ENCODE results near the gene QPCT.
A peak's percentile ranks its signal among the peaks of the same experiment; 100 is the strongest.
"Not testable (repeated sequence)": the region's sequence is repeated elsewhere in the genome, so short reads cannot be mapped to it uniquely, and the experiment has no call there.

QPCT gene

DNA sequence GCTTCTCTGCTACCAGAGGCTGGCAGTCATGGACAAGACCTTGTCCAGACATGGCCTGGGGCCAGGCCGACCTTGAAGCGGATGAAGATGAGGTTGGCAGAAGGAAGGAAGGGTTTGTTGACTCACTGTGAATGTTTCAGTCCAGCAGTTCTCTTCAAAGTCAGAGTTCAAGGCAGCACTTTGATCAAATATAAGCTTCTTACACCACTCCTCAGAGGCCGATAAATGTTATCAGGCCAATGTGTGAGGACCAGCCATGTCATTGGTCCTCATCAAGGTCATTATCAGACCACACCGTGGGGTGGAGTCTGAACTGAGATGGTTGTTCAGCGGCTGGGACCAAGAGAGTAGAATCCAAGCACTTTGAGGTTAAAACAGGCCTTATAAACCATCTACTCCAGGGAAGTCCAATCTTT lies 35.5 kb downstream of the QPCT start:
- in situ Hi-C loops (cut with HindIII; ENCODE audit: low pct_ligation_motif_present, low pct_unique_long_range_greater_than_20kb, low sequenced_read_pairs) = no loop called here
- DNase-seq = no peak

DNA sequence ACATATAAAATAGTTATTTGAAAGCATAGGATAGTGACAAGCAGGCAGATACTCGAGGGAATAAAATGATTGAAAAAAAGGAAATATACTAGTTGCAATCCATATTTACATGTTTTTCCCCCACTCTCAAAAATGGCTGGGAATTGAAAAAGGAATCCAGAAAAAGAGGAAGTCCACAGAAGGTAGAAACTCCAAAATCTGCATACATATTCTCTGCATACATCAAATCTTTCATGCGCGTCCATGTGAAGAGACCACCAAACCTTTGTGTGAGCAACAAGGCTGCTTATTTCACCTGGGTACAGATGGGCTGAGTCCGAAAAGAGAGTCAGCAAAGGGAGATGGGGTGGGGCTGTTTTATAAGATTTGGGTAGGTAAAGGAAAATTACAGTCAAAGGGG lies 36.4 kb downstream of the QPCT start:
- DNase-seq; in situ Hi-C loops (cut with HindIII; ENCODE audit: low pct_ligation_motif_present, low pct_unique_long_range_greater_than_20kb, low sequenced_read_pairs): not testable (repeated sequence)

DNA sequence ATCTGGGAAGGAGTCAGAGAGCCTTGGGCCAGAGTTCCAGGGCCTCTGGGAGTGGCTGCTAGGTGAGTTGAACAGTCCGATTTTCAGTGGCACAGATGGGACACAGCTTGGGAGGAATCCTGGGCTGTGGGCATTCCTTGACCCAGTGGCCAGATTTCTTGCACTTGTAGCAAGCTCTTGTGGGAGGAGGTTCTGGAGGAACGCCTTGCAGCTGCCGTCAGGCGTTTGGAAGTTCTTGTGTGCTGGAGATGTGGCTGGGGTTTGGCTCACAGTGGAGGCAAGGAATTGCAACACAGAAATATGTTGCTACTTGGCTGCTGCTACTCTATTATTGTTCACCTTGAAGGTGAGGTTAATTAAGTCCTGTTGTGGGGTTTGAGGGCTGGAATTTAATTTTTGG lies 39.8 kb downstream of the QPCT start:
- in situ Hi-C loops (cut with HindIII; ENCODE audit: low pct_ligation_motif_present, low pct_unique_long_range_greater_than_20kb, low sequenced_read_pairs); DNase-seq: not testable (repeated sequence)

DNA sequence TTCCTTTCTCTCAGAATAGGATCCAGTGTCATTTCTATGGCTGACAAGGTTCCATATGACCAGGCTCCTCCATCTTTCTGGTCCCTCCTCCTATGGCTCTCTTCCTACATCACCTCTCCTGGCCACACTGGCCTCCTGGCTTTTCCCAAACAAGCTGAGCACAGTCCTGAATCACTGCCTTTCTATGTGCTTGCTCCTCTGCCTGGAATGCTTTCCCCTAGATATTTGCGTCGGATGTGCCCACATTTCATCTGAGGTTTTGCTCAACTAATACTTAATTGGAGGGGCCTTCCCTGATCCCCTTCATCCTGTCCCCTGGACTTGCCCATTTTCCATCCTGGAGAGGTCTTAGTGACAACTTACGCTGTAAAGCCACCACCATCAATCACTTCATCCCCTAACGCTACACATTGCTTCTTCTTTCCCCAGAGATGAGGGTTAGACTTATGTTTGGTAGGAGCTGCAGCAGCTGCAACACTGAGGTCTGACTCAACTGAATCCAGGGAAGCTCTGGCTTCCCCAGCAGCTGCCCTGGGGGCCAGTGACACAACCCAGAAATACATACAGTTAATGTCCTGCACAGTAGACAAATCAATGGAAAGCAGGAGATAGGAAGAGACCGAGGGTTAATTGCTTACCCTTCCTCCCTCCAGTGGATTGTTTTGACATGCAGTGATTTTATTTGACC lies 42.9 kb downstream of the QPCT start:
- in situ Hi-C loops (cut with HindIII; ENCODE audit: low pct_ligation_motif_present, low pct_unique_long_range_greater_than_20kb, low sequenced_read_pairs) = no loop called here
- DNase-seq = no peak

DNA sequence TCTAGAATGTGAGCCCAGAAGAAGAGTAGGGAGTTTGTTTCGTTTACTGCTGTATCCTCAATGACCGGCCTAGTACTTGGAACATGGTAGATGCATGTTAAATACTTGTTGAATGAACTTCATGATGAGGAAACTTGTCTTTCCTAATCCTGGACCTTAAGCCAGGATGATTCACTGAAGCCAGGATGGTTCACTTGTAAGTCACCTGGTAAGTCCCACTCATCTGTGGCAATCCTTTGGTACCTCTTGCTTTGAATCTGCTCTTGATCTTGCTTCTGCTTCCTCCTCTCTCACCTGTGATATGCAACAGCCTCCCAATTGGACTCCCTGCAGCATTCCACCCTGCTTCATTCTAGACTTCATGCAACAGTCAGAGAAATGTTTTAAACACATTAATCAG lies 43.6 kb downstream of the QPCT start:
- no peak for DNase-seq

DNA sequence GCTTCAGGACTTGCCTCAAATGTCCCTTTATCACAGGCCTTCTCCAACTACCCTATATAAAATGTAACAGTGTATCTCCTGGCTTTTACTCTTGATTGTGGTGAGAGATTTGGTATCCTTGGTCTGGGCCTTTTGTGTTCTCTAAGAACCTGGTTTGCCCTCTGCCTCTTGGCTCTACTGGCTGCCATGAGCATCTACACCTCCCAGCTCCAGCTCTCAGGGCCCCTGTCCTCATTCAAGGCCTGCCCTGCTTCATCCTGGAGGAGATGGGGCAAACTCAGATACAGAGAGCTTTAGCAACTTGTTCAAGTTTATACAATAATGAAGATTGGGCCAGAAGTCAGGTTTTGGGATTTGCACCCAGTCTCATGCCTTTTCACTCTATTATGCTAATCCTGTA lies 45.0 kb downstream of the QPCT start:
- in situ Hi-C loops (cut with HindIII; ENCODE audit: low pct_ligation_motif_present, low pct_unique_long_range_greater_than_20kb, low sequenced_read_pairs) = no loop called here
- DNase-seq = no peak

More for the DNA sequence above, 43.6 kb downstream of the QPCT start:
- in situ Hi-C loops (cut with HindIII; ENCODE audit: low pct_ligation_motif_present, low pct_unique_long_range_greater_than_20kb, low sequenced_read_pairs) = no loop called here

DNA sequence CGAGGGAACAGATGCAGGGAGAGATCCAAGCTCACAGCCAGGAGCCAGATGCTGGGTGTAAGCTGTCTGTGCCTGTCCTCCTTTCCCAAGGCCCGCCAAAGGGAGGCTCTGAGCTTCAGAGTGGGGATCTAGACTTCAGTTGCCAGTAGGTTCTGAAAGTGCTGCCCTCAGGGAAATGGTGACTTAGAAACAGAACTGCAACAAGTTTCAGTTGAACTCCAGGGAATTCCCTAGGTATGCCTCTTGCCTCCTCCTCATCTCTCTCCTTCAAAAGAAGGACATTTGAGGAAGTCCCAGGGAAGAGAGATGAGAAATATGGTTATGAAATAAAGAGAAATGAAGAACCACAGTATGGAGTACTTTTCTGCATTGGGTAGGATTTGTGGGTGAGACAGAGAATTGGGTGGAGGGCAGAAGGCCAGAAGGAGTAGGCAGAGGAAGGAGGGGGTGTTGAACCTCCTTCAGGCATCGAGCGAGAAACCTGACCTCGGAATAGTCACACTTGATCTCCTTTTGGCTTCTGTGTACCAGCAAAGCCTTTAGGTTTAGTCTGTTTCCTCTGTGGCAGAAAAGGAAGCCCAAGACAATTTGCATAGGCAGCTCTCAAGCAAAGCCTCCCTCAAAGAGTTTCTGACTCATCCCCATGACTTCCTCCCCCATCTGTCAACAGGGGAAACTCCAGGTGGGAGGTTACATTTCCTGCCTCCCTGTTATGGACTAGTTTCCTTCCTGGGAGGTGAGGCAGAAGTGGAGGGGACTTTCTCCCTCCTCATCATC lies 45.7 kb downstream of the QPCT start:
- DNase-seq = peak; percentile 87
- in situ Hi-C loops (cut with HindIII; ENCODE audit: low pct_ligation_motif_present, low pct_unique_long_range_greater_than_20kb, low sequenced_read_pairs) = no loop called here

DNA sequence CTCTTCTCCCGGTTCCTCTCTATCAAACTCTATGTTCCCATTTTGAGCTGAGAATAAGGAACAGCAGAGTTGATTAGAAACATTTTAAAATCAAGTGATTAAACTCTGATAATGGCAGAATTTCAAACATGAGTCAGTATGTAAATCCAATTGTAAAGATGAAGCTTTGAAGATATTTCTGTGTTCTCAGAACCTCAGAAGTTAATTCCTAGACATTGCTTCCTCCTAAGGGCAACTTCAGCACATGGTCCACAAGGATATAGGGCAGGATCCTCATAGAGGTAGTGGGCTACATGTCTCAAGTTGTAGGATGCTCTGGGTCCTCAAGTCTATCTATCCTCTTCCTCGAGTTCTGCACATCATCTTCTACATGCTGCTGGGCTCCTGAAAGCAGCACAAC lies 46.3 kb downstream of the QPCT start:
- no peak for DNase-seq
- in situ Hi-C loops (cut with HindIII; ENCODE audit: low pct_ligation_motif_present, low pct_unique_long_range_greater_than_20kb, low sequenced_read_pairs) = no loop called here

DNA sequence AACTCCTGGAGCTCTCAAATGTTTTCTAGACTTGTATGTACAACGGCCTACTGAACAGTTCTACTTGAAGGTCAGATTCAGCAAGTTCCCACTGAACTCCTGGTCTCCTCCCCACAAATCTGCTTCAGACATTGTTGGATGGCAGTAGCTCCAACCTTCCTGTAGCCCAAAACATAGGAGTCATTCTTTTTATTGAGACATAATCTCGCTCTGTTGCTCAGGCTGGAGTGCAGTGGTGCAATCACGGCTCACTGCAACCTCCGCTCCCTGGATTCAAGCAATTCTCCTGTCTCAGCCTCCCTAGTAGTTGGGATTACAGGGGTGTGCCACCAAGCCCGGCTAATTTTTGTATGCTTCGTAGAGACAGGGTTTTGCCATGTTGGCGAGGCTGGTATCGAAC lies 47.3 kb downstream of the QPCT start:
- no peak for DNase-seq
- in situ Hi-C loops (cut with HindIII; ENCODE audit: low pct_ligation_motif_present, low pct_unique_long_range_greater_than_20kb, low sequenced_read_pairs) = no loop called here

DNA sequence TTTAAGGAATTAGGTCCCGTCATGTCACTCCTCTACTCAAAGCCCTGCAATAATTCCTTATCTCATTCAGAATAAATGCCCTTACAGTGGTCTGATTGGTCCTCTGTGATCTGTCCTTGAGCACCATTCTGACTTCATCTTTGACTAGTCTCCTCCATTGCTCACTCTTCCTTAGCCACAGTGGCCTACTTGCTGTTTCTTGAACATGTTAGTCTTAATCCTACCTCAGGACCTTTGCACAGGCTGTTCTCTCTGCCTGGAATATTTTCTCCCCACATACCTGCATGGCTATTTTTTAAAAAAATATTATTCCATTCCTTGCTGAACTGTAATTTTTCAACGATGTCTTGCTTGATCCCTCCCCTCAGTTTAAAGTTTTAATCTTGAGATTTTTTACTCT lies 48.0 kb downstream of the QPCT start:
- in situ Hi-C loops (cut with HindIII; ENCODE audit: low pct_ligation_motif_present, low pct_unique_long_range_greater_than_20kb, low sequenced_read_pairs) = no loop called here
- no peak for DNase-seq

DNA sequence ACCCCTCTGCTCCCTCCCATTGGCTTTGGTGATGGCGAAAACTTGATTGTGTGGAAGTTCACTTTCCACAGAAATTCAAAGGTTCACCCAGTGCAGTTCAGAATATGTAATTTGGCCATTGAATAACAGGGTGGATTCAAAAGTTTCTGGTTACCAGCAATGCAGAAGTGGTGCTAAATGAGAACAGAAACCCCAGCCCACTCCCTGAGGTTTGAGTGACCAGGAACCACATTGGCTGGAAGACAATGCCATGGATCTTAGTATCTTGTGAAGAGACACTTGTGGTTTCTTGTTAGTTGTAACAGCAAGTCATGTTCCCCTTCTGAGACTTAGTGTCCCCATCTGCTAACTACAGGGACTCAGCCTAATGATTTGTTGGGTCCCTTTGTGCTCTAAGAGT lies 49.8 kb downstream of the QPCT start:
- in situ Hi-C loops (cut with HindIII; ENCODE audit: low pct_ligation_motif_present, low pct_unique_long_range_greater_than_20kb, low sequenced_read_pairs) = no loop called here
- no peak for DNase-seq

DNA sequence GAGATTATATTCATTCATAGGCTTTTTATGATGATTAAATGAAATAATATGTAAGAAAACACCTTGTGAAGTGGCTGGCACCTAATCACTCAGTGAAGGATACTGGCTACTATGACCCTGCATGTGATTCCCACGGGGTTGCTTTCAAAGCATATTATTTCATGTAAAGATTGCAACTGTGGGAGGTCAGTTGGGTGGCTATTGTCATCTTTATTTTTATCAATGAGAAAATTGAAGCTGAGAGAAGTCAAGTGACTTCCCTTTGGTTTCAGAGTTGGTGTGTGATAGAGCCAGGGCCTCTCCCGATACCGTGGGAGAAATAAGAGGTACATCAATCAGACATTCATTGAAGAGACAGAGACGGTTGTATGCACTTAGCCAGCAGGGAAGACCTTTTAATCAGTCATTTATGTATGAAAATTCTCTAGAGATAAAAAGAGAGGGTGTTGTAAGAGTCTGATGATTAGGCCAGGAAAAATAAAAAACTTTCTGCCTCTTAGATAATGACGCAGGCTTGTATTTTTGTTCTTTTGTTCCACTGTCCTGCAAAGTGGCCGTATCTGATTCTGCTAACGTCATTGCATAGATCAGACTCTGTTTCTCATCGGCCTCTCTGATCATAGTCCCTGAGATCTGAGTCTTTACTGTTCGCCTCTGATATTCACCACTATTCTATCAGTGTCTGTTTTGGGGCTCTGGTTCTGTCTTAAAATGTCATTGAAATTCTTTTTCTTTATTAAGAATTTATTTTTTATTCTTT lies 50.5 kb downstream of the QPCT start:
- no peak for DNase-seq
- in situ Hi-C loops (cut with HindIII; ENCODE audit: low pct_ligation_motif_present, low pct_unique_long_range_greater_than_20kb, low sequenced_read_pairs) = no loop called here

DNA sequence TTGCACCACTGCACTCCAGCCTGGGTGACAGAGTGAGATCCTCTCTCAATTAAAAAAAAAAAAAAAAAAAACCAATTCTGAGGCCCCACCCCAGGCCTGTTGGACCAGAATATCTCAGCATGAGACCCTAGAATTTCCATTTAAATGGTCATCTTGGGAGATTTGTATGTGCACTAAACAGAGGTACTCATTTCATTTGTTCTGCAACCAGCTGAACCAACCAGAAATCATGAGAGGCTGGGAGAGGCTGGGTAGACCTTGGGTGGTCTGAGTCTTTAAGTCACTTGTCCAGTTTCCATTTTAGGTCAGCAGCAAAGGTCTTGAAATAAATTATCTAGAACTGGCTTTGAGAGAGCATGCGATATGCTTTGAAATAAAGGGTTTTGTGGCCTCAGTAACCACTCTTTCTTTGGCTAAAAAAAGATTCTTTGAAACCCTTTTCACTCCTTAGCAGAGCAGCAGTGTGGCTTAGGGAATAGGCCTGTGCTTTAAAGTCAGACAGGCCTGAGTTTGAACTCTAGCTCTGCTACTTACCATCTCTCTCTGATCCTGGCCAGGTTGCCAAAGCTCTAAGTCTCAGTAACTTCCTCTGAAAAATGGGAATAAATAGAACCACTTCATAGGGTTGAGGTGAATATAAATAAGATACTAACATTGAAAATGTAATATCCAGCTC lies 52.6 kb downstream of the QPCT start:
- no peak for DNase-seq
- in situ Hi-C loops (cut with HindIII; ENCODE audit: low pct_ligation_motif_present, low pct_unique_long_range_greater_than_20kb, low sequenced_read_pairs) = no loop called here

DNA sequence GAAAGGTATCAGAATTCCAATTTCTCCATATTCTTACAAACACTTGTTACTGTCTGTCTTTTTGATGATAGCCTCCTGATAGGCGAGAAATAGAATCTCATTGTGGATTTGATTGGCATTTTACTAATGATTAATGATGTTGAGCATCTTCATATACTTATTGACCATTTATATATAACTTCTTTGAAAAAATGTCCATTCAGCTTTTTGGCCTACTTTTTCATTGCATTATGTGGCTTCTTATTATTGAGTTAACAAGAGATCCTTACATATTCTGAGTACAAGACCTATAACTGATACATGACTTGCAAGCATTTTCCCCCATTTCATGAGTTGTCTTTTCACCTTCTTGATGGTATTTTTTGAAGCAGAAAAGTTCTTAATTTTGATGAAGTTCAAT lies 54.6 kb downstream of the QPCT start:
- no peak for DNase-seq
- in situ Hi-C loops (cut with HindIII; ENCODE audit: low pct_ligation_motif_present, low pct_unique_long_range_greater_than_20kb, low sequenced_read_pairs) = no loop called here

DNA sequence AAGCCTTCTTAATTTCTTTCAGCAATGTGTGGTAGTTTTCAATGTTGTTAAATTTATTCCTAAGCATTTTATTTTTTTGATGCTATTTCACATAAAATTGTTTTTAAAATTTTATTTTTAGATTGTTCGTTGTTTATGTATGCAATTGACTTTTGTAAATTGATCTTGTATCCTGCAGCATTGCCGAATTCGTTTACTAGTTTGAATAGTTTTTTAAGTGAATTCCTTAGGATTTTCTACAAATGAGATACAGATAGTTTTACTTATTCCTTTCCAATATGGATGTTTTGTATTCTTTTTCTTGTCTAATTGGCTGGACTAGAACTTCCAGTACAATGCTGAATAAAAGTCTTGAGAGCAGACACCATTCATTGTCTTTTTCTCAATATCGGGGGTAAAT lies 55.6 kb downstream of the QPCT start:
- in situ Hi-C loops (cut with HindIII; ENCODE audit: low pct_ligation_motif_present, low pct_unique_long_range_greater_than_20kb, low sequenced_read_pairs) = loop anchor here (25.0 kb wide), 1 partner anchor 437 kb away; no protein-coding TSS in a partner anchor
- no peak for DNase-seq

DNA sequence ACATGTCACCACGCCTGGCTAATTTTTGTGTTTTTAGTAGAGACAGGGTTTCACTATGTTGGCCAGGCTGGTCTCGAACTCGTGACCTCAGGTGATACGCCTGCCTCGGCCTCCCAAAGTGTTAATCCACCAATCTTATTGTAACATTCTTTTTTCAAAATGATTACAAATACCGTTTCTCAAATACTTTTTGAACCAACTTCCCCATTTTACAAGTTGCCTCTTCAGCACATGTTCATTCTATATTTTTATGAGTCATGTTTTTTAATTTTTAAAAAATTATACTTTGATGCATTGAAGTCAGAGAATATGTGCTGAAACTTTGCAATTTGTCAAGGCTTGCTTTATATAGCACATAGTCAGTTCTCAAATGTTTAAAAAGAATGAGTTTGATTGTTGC lies 58.2 kb downstream of the QPCT start:
- DNase-seq = no peak
- in situ Hi-C loops (cut with HindIII; ENCODE audit: low pct_ligation_motif_present, low pct_unique_long_range_greater_than_20kb, low sequenced_read_pairs) = loop anchor here (25.0 kb wide), 1 partner anchor 435 kb away; no protein-coding TSS in a partner anchor

DNA sequence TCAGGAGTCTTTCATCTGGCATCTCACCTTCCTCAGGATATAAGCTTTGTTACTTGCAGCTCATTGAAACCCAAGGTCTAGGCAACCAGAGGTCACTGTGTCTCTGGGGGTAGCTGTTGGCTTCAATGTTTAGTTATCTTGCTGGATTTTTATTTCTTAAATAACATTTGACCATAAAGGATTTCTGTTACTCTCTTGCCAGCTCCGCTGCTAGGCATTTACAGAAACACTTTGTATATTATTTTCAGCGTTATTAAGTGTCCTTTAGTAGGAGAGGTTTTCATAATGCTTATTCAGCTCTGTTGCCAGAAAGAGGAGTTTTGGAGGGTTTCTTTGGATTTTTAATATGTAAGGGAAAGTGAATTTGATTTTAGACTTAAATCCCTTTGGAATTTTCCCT lies 61.4 kb downstream of the QPCT start:
- in situ Hi-C loops (cut with HindIII; ENCODE audit: low pct_ligation_motif_present, low pct_unique_long_range_greater_than_20kb, low sequenced_read_pairs) = loop anchor here (25.0 kb wide), 1 partner anchor 432 kb away; no protein-coding TSS in a partner anchor
- DNase-seq = no peak

DNA sequence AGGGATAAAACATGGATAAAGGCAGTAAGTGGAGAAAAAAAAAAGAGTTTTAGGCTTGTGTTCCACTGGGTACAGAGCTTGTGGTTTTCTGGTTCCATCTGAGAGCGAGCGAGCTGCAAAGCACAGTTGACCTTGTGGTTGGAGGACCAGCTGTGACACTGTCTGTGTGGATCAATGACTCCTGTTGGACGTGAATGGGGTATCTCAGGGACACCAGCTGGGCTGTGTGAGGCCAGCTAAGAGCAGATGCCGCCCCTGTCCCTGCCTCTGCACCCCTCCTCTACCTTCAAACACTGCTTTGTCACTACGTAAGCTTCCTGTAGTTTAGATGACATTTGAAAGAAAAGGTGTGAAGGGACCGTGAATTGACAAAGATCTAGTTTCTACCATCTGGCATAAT lies 67.8 kb downstream of the QPCT start:
- in situ Hi-C loops (cut with HindIII; ENCODE audit: low pct_ligation_motif_present, low pct_unique_long_range_greater_than_20kb, low sequenced_read_pairs) = loop anchor here (25.0 kb wide), 1 partner anchor 425 kb away; no protein-coding TSS in a partner anchor

More for the DNA sequence above, 67.8 kb downstream of the QPCT start:
- no peak for DNase-seq
